WERI-Rb-1 (cell line): ENCODE measurements around the gene TBC1D10A.

Experiments
- DNase-seq: peaks from one replicate; pipeline ENCODE4 v3.0.0-alpha.2; 2020
- H3K27ac ChIP-seq: fragments of 250-450 bp; sonication (Bioruptor Pico); 2 replicates; pipeline ENCODE4 v1.5.1; 2020; ENCODE audit warnings: mild to moderate bottlenecking, moderate library complexity
- H3K27me3 ChIP-seq: fragments of 250-450 bp; sonication (Bioruptor Pico); 2 replicates; pipeline ENCODE4 v1.5.1; 2021; ENCODE audit warnings: mild to moderate bottlenecking, low read depth, moderate library complexity; ENCODE audit not compliant: insufficient read depth, severe bottlenecking
- H3K36me3 ChIP-seq: fragments of 250-450 bp; sonication (Bioruptor Pico); 2 replicates; pipeline ENCODE4 v1.5.1; 2020; ENCODE audit warnings: mild to moderate bottlenecking, moderate library complexity
- H3K4me3 ChIP-seq: 2 replicates; pipeline ENCODE4 v1.5.1; 2011; ENCODE audit warnings: low read depth, mild to moderate bottlenecking, control low read depth, low read length
- H3K9me3 ChIP-seq: fragments of 250-450 bp; sonication (Bioruptor Pico); 2 replicates; pipeline ENCODE4 v1.5.1; 2021; ENCODE audit warnings: mild to moderate bottlenecking, moderate library complexity; ENCODE audit not compliant: severe bottlenecking
- CTCF ChIP-seq: IDR thresholded peaks from 2 replicates; pipeline ENCODE4 v1.5.1; 2011; ENCODE audit warnings: low read depth, mild to moderate bottlenecking, control low read depth, inconsistent platforms, low read length

The TBC1D10A gene

GRCh38 chr22:30284666-30285065, 42.1 kb downstream of the TBC1D10A start:
- H3K36me3 ChIP-seq = no peaks in the 10 kb centered on the region
- no peak overlapping the region for H3K27ac ChIP-seq
- H3K4me3 ChIP-seq = no peak overlapping the region
- DNase-seq = no peak
- no peaks in the 10 kb centered on the region for H3K27me3 ChIP-seq
- TF ChIP-seq CTCF = no peak
- H3K9me3 ChIP-seq = no peaks in the 10 kb centered on the region

- no peaks in the 10 kb centered on the region for H3K9me3 ChIP-seq
- H3K27ac ChIP-seq = no peak overlapping the region
- no peak overlapping the region for H3K4me3 ChIP-seq
- TF ChIP-seq CTCF = no peak
- no peaks in the 10 kb centered on the region for H3K36me3 ChIP-seq
- no peak for DNase-seq
- H3K27me3 ChIP-seq = no peaks in the 10 kb centered on the region
Measured at GRCh38 chr22:30284172-30284571, 42.6 kb downstream of the TBC1D10A start.

GRCh38 chr22:30283342-30283741, 43.4 kb downstream of the TBC1D10A start:
- Histone ChIP-seq H3K4me3 (no peak overlapping the region), H3K36me3 (no peaks in the 10 kb centered on the region), H3K27me3 (no peaks in the 10 kb centered on the region), H3K9me3 (no peaks in the 10 kb centered on the region), H3K27ac (no peak overlapping the region)
- no peak for DNase-seq
- TF ChIP-seq CTCF = no peak

- no peak for TF ChIP-seq CTCF
- no peaks in the 10 kb centered on the region for H3K36me3 ChIP-seq
- no peak for DNase-seq
- H3K9me3 ChIP-seq = no peaks in the 10 kb centered on the region
- H3K27ac ChIP-seq = no peak overlapping the region
- H3K27me3 ChIP-seq = no peaks in the 10 kb centered on the region
- H3K4me3 ChIP-seq = no peak overlapping the region
Measured at GRCh38 chr22:30282616-30283046, 44.1 kb downstream of the TBC1D10A start.

GRCh38 chr22:30280505-30280904, 46.2 kb downstream of the TBC1D10A start:
- DNase-seq = no peak
- Histone ChIP-seq H3K27ac (no peak overlapping the region), H3K4me3 (no peak overlapping the region), H3K36me3 (no peaks in the 10 kb centered on the region), H3K9me3 (no peaks in the 10 kb centered on the region), H3K27me3 (no peaks in the 10 kb centered on the region)
- TF ChIP-seq CTCF = no peak

- Histone ChIP-seq H3K27me3 (no peaks in the 10 kb centered on the region), H3K9me3 (no peaks in the 10 kb centered on the region), H3K27ac (no peak overlapping the region), H3K4me3 (no peak overlapping the region), H3K36me3 (no peaks in the 10 kb centered on the region)
- DNase-seq = no peak
- TF ChIP-seq CTCF = no peak
Measured at GRCh38 chr22:30279932-30280331, 46.8 kb downstream of the TBC1D10A start.
